Neural cell (in vitro differentiated cells): ENCODE data around the gene UNC5A. TPM values are rescaled to one million over a fixed set of nuclear protein-coding genes. Genes with fewer than 3 reads are reported as not detected.

Experiments used
- H2AFZ ChIP-seq: fragments of 200-600, 300-800 bp; sonication (generic), shearing (Covaris generic); 2 replicates; pipeline ENCODE4 v1.6.0; 2014; ENCODE audit warnings: low read depth, mild to moderate bottlenecking, antibody characterized with exemption, low read length, moderate library complexity
- H3F3A ChIP-seq: fragments of 200-600 bp; shearing (Covaris generic); 2 replicates; pipeline ENCODE4 v1.6.1; 2016; ENCODE audit warnings: mild to moderate bottlenecking, moderate library complexity, mixed read lengths, antibody characterized with exemption, low read length; ENCODE audit not compliant: insufficient read depth, poor library complexity, severe bottlenecking
- H3K27ac ChIP-seq: fragments of 200-600, 300-800 bp; sonication (generic), shearing (Covaris generic); 2 replicates; pipeline ENCODE4 v1.5.1; 2014; ENCODE audit warnings: mild to moderate bottlenecking, low read length, moderate library complexity
- H3K27me3 ChIP-seq: fragments of 300-800, 200-600 bp; sonication (generic), shearing (Covaris generic); 2 replicates; pipeline ENCODE4 v1.6.0; 2014; ENCODE audit warnings: mild to moderate bottlenecking, low read depth, low read length, moderate library complexity; ENCODE audit not compliant: insufficient read depth
- H3K36me3 ChIP-seq: fragments of 300-800, 200-600 bp; sonication (generic), shearing (Covaris generic); 2 replicates; pipeline ENCODE4 v1.5.1; 2014; ENCODE audit warnings: mild to moderate bottlenecking, antibody characterized with exemption, low read length, moderate library complexity; ENCODE audit not compliant: insufficient read depth
- H3K4me2 ChIP-seq: fragments of 300-800, 200-600 bp; sonication (generic), shearing (Covaris generic); 2 replicates; pipeline ENCODE4 v1.6.0; 2014; ENCODE audit warnings: mild to moderate bottlenecking, low read length
- H3K4me3 ChIP-seq: fragments of 300-800, 200-600 bp; sonication (generic), shearing (Covaris generic); 2 replicates; pipeline ENCODE4 v1.5.1; 2014; ENCODE audit warnings: mild to moderate bottlenecking, low read length, moderate library complexity
- H3K79me2 ChIP-seq: fragments of 200-600 bp; shearing (Covaris generic); replicated peaks from 2 replicates; pipeline ENCODE4 v1.6.0; 2014; ENCODE audit warnings: mild to moderate bottlenecking, low read length, moderate library complexity; ENCODE audit not compliant: insufficient read depth
- H3K9ac ChIP-seq: fragments of 300-800, 200-600 bp; sonication (generic), shearing (Covaris generic); 2 replicates; pipeline ENCODE4 v1.6.1; 2016; ENCODE audit warnings: mild to moderate bottlenecking, low read length, mixed read lengths
- H3K9me2 ChIP-seq: fragments of 200-600 bp; shearing (Covaris generic); 2 replicates; pipeline ENCODE4 v1.6.1; 2016; ENCODE audit warnings: mild to moderate bottlenecking, low read length, mixed read lengths; ENCODE audit not compliant: insufficient read depth
- H3K9me3 ChIP-seq: fragments of 200-600, 300-800 bp; sonication (generic), shearing (Covaris generic); 2 replicates; pipeline ENCODE4 v1.6.1; 2016; ENCODE audit warnings: mild to moderate bottlenecking, mixed run types, low read length, moderate library complexity, mixed read lengths
- H4K20me1 ChIP-seq: fragments of 200-600 bp; shearing (Covaris generic); 2 replicates; pipeline ENCODE4 v1.6.1; 2016; ENCODE audit warnings: mild to moderate bottlenecking, mixed run types; ENCODE audit not compliant: insufficient read depth
- EP300 ChIP-seq: fragments of 450-650 bp; conservative IDR thresholded peaks from 2 replicates; pipeline ENCODE4 v1.6.1; 2014; ENCODE audit warnings: antibody characterized with exemption, mild to moderate bottlenecking, moderate library complexity; ENCODE audit not compliant: poor library complexity, severe bottlenecking
- EZH2 ChIP-seq: fragments of 200-600, 300-800 bp; shearing (Covaris generic), sonication (generic); IDR thresholded peaks from 2 replicates; pipeline ENCODE4 v1.6.1; 2014; ENCODE audit warnings: antibody characterized with exemption, low read length, borderline replicate concordance, mild to moderate bottlenecking; ENCODE audit not compliant: insufficient read depth, poor library complexity, severe bottlenecking
- MXI1 ChIP-seq: fragments of 450-650 bp; conservative IDR thresholded peaks from 2 replicates; pipeline ENCODE4 v1.6.1; 2014; ENCODE audit warnings: antibody characterized with exemption, mild to moderate bottlenecking; ENCODE audit not compliant: poor library complexity, severe bottlenecking
- POLR2AphosphoS5 ChIP-seq: IDR thresholded peaks from 2 replicates; pipeline ENCODE4 v1.6.1; 2012
- RAD21 ChIP-seq: fragments of 450-650 bp; conservative IDR thresholded peaks from 2 replicates; pipeline ENCODE4 v1.6.1; 2014; ENCODE audit warnings: antibody characterized with exemption, mild to moderate bottlenecking, moderate library complexity
- SMC3 ChIP-seq: fragments of 450-650 bp; conservative IDR thresholded peaks from 2 replicates; pipeline ENCODE4 v1.6.1; 2014; ENCODE audit warnings: antibody characterized with exemption, mild to moderate bottlenecking, moderate library complexity; ENCODE audit not compliant: poor library complexity
- TAF1 ChIP-seq: IDR thresholded peaks from 2 replicates; pipeline ENCODE4 v1.6.1; 2012; ENCODE audit warnings: low read depth
- polyA plus RNA-seq: library from polyadenylated mRNA; depleted of rRNA; stranded (reverse); fragments of >200 nt; gene quantifications from 2 replicates; pipeline ENCODE4 v1.2.3, GENCODE V29; 2014
- TF ChIP-seq, protein P1 (sequence below): IDR thresholded peaks from 2 replicates; pipeline ENCODE4 v1.6.1; 2012; ENCODE audit warnings: borderline replicate concordance
- TF ChIP-seq, protein P2 (sequence below): fragments of 450-650 bp; IDR thresholded peaks from 2 replicates; pipeline ENCODE4 v1.5.1; 2014; ENCODE audit warnings: antibody characterized with exemption, mild to moderate bottlenecking, moderate library complexity; ENCODE audit not compliant: poor library complexity, severe bottlenecking

UNC5A gene
- polyA plus RNA-seq, 1 donor from 2014 or later: 2.7 TPM

DNA sequence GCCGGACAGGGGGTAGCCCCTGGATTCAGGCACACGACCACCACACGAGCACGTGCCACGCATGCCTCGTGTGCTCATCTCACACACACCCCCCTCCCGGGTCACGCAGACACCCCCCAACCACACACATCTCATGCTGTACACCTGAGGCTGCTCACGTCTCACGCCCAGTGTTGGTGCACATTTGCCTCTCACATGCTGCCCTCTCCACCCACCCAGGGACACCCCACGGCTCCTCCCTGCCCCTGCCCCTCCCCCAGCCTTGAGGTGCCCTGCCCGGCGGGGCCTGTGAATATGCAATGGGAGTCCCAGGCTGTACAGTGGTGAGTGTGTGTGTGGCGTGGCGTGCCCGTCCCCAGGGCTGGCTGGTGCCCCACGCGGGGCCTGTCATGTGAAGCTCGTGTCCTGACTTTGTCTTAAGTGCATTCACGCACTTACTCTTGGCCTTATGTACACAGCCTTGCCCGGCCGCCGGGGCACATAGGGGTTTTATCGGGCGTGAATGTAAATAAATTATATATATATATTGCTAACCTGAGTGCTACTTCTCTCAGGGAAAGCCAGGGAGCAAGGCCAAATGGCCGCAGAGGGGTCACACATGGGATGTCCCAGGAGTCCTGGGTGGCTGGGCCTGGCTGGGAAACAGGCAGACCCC lies 70.1 kb downstream of the UNC5A start:
- Histone ChIP-seq H3K9ac (no peak overlapping the region), H3K9me3 (no peaks in the 10 kb centered on the region), H3K4me2 (no peak overlapping the region), H4K20me1 (no peaks in the 10 kb centered on the region), H3K9me2 (no peaks in the 10 kb centered on the region), H3K36me3 (no peaks in the 10 kb centered on the region), H3K27ac (no peak overlapping the region), H2AFZ (no peak overlapping the region), H3F3A (no peaks in the 10 kb centered on the region), H3K4me3 (no peak overlapping the region), H3K79me2 (no peaks in the 10 kb centered on the region), H3K27me3 (no peaks in the 10 kb centered on the region)
- TF ChIP-seq RAD21 (no peak), EZH2 (no peak), SMC3 (no peak), EP300 (no peak), POLR2AphosphoS5 (no peak), MXI1 (no peak), TAF1 (no peak)
- TF ChIP-seq, protein P1, sequence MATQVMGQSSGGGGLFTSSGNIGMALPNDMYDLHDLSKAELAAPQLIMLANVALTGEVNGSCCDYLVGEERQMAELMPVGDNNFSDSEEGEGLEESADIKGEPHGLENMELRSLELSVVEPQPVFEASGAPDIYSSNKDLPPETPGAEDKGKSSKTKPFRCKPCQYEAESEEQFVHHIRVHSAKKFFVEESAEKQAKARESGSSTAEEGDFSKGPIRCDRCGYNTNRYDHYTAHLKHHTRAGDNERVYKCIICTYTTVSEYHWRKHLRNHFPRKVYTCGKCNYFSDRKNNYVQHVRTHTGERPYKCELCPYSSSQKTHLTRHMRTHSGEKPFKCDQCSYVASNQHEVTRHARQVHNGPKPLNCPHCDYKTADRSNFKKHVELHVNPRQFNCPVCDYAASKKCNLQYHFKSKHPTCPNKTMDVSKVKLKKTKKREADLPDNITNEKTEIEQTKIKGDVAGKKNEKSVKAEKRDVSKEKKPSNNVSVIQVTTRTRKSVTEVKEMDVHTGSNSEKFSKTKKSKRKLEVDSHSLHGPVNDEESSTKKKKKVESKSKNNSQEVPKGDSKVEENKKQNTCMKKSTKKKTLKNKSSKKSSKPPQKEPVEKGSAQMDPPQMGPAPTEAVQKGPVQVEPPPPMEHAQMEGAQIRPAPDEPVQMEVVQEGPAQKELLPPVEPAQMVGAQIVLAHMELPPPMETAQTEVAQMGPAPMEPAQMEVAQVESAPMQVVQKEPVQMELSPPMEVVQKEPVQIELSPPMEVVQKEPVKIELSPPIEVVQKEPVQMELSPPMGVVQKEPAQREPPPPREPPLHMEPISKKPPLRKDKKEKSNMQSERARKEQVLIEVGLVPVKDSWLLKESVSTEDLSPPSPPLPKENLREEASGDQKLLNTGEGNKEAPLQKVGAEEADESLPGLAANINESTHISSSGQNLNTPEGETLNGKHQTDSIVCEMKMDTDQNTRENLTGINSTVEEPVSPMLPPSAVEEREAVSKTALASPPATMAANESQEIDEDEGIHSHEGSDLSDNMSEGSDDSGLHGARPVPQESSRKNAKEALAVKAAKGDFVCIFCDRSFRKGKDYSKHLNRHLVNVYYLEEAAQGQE: no peak
- TF ChIP-seq, protein P2, sequence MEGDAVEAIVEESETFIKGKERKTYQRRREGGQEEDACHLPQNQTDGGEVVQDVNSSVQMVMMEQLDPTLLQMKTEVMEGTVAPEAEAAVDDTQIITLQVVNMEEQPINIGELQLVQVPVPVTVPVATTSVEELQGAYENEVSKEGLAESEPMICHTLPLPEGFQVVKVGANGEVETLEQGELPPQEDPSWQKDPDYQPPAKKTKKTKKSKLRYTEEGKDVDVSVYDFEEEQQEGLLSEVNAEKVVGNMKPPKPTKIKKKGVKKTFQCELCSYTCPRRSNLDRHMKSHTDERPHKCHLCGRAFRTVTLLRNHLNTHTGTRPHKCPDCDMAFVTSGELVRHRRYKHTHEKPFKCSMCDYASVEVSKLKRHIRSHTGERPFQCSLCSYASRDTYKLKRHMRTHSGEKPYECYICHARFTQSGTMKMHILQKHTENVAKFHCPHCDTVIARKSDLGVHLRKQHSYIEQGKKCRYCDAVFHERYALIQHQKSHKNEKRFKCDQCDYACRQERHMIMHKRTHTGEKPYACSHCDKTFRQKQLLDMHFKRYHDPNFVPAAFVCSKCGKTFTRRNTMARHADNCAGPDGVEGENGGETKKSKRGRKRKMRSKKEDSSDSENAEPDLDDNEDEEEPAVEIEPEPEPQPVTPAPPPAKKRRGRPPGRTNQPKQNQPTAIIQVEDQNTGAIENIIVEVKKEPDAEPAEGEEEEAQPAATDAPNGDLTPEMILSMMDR: no peak

DNA sequence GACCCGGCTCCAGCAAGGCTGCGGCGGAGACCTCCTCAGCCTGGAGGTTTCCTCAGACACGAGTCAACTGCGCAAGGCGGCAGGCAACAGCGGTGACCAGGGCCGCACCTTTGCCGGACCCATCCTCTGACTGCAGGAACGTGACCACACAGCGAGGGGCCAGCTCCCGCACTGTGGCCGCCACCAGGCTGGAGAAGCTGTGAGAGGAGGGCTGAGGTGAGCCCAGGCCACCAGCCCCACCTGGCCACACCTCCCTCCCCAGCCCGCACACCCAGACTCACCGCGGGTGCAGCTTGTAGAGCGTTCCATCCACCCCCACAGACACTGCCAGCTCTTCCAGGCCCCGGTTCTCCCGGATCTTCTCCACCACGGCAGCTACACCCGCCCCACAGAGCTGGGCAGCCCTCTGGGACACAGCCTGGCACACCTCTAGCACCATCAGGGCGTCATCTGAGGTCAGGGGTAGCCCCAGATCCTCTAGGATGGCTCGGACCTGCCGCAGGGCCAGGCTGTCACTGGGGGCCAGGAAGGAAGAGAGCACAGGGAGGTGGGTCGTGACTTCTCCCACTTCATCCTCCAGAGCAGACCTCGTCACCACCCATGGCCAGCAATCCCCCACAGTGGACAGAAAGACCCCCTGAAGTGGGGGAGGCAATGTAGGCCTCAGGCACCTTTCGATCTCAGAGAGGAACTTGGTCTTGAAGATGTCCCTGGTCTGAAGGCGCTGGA lies 70.8 kb downstream of the UNC5A start:
- H3K4me2 ChIP-seq: no peak overlapping the region
- no peaks in the 10 kb centered on the region for H3K9me2 ChIP-seq
- H3K9ac ChIP-seq: no peak overlapping the region
- H3K36me3 ChIP-seq: no peaks in the 10 kb centered on the region
- no peak overlapping the region for H2AFZ ChIP-seq
- H3K4me3 ChIP-seq: no peak overlapping the region
- no peaks in the 10 kb centered on the region for H4K20me1 ChIP-seq
- TF ChIP-seq EZH2 (no peak), RAD21 (no peak), POLR2AphosphoS5 (no peak), EP300 (no peak), MXI1 (no peak), SMC3 (no peak), TAF1 (no peak)
- TF ChIP-seq, protein P1: no peak
- TF ChIP-seq, protein P2: no peak
- no peaks in the 10 kb centered on the region for H3K9me3 ChIP-seq
- no peaks in the 10 kb centered on the region for H3F3A ChIP-seq
- no peak overlapping the region for H3K27ac ChIP-seq
- no peaks in the 10 kb centered on the region for H3K27me3 ChIP-seq
- H3K79me2 ChIP-seq: no peaks in the 10 kb centered on the region
